Activated naive CD4-positive, alpha-beta T cell treated with anti-CD3 and anti-CD28 coated beads, Interleukin-2, amount 50 U/mL, for 72 hours (primary cell): ENCODE results near the gene KLK8. TPM values are rescaled to one million over a fixed set of nuclear protein-coding genes. Genes with fewer than 3 reads are reported as not detected.

Experiments
- ATAC-seq, 2 donors: fragments of 150-1000 bp; cut with Tn5 transposase; 2 replicates each; pipeline ENCODE4 v1.10.0; 2021; ENCODE audit warnings: mild to moderate bottlenecking in 2 of 2, moderate library complexity in 2 of 2
- DNase-seq, 2 donors: peaks; one replicate each; pipeline ENCODE4 v3.0.0; 2021 to 2022; ENCODE audit warnings: low spot score in 2 of 2
- H3K27ac Mint-ChIP-seq, 2 donors: one replicate each; pipeline ENCODE4 v1.8.0; 2022; ENCODE audit warnings: mild to moderate bottlenecking in 2 of 2, mixed read lengths in 2 of 2
- H3K36me3 Mint-ChIP-seq, 2 donors: one replicate each; pipeline ENCODE4 v1.8.0; 2022; ENCODE audit warnings: mixed read lengths in 2 of 2
- H3K9me3 Mint-ChIP-seq, 2 donors: one replicate each; pipeline ENCODE4 v1.8.0; 2022; ENCODE audit warnings: mixed read lengths in 2 of 2
- total RNA-seq, 2 donors: library from RNA; stranded (reverse); gene quantifications; one replicate each; pipeline ENCODE4 v1.2.3, GENCODE V29; 2022

KLK8 gene, protein sequence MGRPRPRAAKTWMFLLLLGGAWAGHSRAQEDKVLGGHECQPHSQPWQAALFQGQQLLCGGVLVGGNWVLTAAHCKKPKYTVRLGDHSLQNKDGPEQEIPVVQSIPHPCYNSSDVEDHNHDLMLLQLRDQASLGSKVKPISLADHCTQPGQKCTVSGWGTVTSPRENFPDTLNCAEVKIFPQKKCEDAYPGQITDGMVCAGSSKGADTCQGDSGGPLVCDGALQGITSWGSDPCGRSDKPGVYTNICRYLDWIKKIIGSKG
- not detected for total RNA-seq

DNA sequence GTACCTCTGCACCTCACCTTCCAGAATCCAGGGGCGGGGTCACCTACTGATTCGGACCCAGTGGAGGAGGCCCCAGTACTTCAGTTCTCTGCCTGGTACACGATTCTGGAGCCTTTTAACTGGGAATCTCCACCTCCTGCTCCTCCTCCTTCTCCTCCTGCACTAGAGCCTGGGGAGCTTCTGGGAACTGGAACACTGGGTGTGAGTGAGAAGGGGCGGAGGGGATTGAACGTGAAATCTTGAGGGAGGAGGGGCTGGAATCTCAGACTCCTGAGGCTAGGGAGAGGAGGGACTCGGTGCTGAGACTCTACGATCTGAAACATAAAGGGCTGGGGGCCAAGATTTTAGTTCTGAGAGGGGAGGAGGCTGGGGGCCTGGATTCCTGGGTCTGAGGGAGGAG, at the start of gene KLK8:
TSS of gene KLK8 (minus strand) at position 90 of the 400 bp plus-strand sequence. CDS start 437 bp downstream, outside the sequence.
- DNase-seq, result no peak
- H3K36me3 Mint-ChIP-seq, result no peaks in the 10 kb centered on the region
- no peaks in the 10 kb centered on the region for H3K9me3 Mint-ChIP-seq
- no peak for ATAC-seq
- H3K27ac Mint-ChIP-seq, result no peak within 1 kb of the TSS

DNA sequence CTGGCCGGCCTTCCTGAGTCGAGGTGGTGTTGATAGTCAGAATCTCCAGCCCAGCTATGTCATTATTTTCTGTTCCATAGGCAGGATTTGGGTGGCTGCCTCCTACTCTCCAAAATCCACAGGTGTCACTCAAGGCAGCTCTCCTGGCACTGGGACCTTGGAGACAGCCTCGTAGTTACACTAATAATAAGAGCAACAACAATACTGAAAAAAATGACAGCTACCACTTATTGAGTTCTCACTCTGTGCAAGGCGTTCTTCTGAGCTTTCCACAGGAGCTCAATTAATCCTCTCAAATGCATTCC, 45.6 kb upstream of the KLK8 start:
- no peak for ATAC-seq

DNA sequence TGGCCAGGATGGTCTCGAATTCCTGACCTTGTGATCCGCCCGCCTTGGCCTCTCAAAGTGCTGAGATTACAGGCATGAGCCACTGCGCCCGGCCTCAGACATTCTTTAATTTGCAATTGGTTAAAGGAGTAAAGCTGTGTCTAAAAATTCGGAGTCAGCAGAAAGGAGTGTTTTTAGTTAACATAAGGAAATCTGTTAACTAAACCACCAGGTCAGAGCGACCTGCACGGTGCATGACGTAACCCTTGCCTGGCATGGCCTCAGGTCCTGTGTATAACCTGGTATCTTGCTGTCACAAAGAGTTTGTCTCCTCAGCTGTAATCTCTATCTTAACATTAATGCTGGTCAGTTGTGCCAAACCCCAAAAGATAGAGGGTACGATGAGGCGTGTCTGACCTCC, 42.9 kb upstream of the KLK8 start:
- Mint-ChIP-seq H3K9me3 (no peaks in the 10 kb centered on the region), H3K36me3 (no peaks in the 10 kb centered on the region), H3K27ac (no peak overlapping the region)
- ATAC-seq (no peak), DNase-seq (no peak)

More for the DNA sequence above, 45.6 kb upstream of the KLK8 start:
- Mint-ChIP-seq H3K9me3 (no peaks in the 10 kb centered on the region), H3K36me3 (no peaks in the 10 kb centered on the region), H3K27ac (no peak overlapping the region)
- DNase-seq, result no peak

DNA sequence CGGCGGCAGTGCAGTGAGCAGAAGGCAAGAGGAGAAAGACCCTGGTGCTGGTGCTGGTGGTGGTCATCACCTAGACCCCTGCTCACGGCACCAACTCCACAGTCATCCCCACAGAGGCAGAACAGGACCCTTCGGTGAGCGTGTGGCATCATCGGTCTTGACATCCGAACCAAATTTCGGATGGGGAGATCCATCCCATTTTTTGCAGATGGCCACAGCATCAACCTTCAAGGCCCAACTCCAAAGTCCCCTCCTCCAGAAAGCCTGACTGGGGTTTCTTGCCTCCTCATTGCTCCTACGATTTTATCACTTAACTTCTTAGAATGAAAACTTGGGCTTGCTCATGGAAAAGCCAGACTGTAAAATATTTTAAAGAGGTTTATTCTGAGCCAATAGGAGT, 42.1 kb upstream of the KLK8 start:
- Mint-ChIP-seq H3K36me3 (no peaks in the 10 kb centered on the region), H3K9me3 (no peaks in the 10 kb centered on the region), H3K27ac (no peak overlapping the region)
- no peak for ATAC-seq
- DNase-seq, result no peak

DNA sequence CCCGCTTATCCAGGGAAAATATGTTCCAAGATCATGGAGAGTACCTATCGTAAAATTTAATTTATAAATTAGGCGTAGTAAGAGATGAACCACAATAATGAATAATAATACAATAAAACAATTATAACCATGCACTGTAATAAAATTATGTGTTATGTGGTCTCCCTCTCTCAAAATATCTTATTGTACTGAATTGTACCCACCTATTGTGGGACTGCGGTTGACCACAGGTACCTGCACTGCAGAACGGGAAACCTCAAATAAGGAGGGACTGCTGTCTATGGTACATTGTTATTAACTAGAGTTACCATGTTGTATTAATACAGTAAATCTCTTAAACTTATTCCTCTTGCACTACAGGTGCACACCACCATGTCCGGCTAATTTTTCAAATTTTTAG, 38.7 kb upstream of the KLK8 start:
- no peaks in the 10 kb centered on the region for H3K36me3 Mint-ChIP-seq
- H3K9me3 Mint-ChIP-seq, result no peaks in the 10 kb centered on the region
- no peak overlapping the region for H3K27ac Mint-ChIP-seq
- ATAC-seq, result no peak
- DNase-seq, result no peak

DNA sequence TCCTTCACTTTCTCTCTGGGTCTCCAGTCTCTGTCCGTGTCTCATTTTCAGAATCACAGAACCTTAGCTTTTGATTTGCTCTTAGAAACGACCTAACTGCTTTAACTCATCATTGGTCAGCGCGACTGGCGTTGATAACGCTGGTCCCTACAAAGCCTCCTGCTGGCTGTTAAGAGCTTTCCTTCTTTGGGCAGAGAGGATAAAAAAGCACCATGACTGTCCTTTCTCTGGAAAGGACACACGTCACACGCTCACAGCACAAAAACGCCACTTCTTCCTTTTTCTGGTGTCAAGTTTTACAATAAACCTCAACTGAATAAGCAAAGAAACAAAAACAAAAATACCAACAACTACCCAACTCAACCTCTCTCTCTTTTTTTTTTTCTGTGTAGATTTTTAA, 35.1 kb upstream of the KLK8 start:
- H3K27ac Mint-ChIP-seq, result no peak overlapping the region
- ATAC-seq (no peak), DNase-seq (no peak)
- no peaks in the 10 kb centered on the region for H3K9me3 Mint-ChIP-seq
- H3K36me3 Mint-ChIP-seq, result no peaks in the 10 kb centered on the region

DNA sequence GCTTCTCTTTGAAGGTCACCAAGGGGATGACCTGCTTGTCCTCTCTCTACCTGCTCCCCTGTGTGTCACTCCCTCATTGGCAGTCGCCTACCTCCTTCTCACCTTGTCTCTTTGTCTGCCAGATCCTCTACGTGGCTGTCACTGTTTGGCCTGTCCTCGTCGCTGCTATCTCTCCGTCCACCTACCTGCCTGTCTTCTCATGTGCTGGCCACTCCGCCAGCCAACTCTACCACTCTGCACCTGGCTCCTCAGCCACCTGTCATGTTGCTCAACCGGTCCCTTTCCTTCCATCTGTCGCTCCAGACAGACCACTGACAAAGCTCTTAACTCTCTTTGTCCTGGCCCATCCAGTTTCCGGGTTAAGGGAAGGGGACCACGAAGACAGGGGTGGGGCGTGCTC, 33.3 kb upstream of the KLK8 start, which contains the start of gene KLK12:
TSS of gene KLK12 (minus strand) at position 299 of the 400 bp plus-strand sequence. CDS start 381 bp downstream, outside the sequence.
- H3K27ac Mint-ChIP-seq, result peak within 1 kb of the TSS in 1 of 2 donors; percentile 0
- H3K9me3 Mint-ChIP-seq, result no peaks in the 10 kb centered on the region
- no peak for ATAC-seq
- no peak for DNase-seq
- H3K36me3 Mint-ChIP-seq, result no peaks in the 10 kb centered on the region

DNA sequence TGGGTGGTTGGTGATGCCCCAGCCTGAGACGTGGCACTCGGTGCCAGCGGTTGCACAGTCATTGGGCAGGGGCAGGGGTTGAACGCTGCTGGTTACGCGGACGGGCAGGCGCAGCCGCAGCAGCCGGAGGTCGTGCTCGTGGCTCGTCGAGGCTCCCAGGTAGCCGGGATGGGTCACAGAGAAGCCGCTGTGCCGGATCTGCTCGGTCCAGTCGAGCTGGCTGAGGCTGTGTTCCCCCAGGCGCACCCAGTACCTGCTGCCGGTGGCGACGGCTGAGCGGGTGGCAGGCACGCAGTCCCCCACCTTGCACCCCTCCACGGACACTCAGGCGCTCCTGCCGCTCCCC, 30.4 kb upstream of the KLK8 start:
- Mint-ChIP-seq H3K36me3 (no peaks in the 10 kb centered on the region), H3K9me3 (no peaks in the 10 kb centered on the region), H3K27ac (no peak overlapping the region)
- DNase-seq, result no peak
- no peak for ATAC-seq

DNA sequence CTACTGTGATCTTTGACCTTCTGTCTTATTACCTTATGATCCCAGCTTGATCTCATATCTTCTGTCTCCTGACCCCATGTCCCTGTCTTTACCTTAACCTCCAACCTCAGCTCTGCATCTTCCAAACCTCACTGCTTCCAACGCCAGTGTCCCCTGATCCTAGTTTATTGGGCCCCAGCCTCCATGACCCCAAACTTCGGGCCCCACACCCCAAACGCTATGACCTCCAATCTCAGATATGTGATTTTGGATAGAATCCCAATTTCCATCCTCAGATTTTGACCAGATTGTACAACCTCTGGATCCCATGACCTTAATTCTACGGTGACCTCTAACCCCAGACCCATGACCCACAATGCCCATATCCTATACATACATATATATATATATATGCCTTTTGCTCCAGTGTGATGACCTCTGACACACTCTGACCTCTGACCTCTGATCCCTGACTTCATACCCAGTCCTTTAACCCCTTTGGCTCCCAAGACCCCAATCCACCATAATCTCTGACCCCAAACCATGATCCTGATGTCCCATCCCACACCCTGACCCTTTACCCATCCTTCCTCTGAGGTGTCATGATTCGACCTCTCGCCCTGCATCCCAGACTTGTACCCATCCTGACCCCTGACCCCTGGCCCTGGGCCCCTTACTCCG, 29.9 kb upstream of the KLK8 start:
- no peaks in the 10 kb centered on the region for H3K9me3 Mint-ChIP-seq
- H3K36me3 Mint-ChIP-seq, result no peaks in the 10 kb centered on the region
- no peak overlapping the region for H3K27ac Mint-ChIP-seq
- no peak for ATAC-seq
- DNase-seq, result no peak

DNA sequence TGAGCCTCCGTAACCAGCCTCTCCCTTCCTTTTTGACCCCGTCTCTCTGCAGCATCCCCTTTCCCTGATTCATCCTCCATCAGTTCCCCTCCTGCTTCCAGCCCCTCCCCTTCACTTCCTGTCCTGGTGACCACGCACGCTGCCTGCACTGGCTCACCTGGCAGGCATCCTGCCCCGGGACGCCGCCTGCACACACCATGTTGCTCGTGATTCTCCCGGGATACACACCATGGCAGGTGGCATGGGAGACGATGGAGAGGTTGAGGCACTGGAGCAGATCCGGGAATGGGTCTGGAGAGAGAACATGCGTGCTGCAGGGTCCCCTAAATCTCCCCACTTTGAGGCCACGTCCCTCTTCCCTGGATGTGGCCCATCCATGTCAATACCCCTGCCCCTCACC, 29.2 kb upstream of the KLK8 start:
- ATAC-seq, result no peak
- Mint-ChIP-seq H3K27ac (no peak overlapping the region), H3K36me3 (no peaks in the 10 kb centered on the region), H3K9me3 (no peaks in the 10 kb centered on the region)
- no peak for DNase-seq

DNA sequence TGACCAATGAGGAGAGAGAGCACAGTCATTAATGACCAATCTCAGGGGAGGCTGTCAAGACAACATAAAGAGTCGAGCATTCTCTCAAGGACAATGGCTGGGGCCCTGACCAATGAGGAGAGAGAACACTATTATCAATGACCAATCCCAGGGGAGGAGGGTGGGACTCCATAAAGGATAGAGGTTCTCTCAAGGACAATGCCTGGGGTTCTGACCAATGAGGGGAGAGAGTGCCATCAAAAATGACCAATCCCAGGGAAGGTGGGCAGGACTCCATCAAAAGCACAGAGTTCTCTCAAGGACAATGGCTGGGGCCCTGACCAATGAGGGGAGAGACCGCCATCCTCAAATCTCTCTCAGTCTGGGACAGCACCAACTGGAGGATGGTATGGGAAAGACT, 28.3 kb upstream of the KLK8 start:
- ATAC-seq (no peak), DNase-seq (no peak)
- H3K36me3 Mint-ChIP-seq, result no peaks in the 10 kb centered on the region
- H3K9me3 Mint-ChIP-seq, result no peaks in the 10 kb centered on the region
- no peak overlapping the region for H3K27ac Mint-ChIP-seq

DNA sequence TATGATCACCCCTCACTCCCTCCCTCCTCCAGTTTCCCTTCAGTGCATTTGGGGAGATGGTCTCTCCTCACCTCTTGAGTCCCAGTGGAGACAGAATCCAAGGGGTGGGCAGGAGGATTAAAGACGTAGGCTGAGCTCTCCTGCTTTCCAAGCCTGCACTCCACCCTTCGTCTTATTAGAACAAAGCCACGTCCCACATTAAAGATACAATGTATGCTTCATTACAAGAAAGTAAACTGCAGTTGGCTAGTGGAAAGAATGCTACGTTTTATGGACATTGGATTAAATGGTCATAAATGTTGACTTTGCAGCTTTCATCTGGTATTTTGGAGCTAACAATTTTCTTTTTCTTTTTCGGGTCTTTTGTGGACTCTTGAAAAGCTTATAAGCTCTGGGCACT, 26.5 kb upstream of the KLK8 start:
- no peak for DNase-seq
- no peak for ATAC-seq
- H3K36me3 Mint-ChIP-seq, result no peaks in the 10 kb centered on the region
- no peak overlapping the region for H3K27ac Mint-ChIP-seq
- no peaks in the 10 kb centered on the region for H3K9me3 Mint-ChIP-seq

DNA sequence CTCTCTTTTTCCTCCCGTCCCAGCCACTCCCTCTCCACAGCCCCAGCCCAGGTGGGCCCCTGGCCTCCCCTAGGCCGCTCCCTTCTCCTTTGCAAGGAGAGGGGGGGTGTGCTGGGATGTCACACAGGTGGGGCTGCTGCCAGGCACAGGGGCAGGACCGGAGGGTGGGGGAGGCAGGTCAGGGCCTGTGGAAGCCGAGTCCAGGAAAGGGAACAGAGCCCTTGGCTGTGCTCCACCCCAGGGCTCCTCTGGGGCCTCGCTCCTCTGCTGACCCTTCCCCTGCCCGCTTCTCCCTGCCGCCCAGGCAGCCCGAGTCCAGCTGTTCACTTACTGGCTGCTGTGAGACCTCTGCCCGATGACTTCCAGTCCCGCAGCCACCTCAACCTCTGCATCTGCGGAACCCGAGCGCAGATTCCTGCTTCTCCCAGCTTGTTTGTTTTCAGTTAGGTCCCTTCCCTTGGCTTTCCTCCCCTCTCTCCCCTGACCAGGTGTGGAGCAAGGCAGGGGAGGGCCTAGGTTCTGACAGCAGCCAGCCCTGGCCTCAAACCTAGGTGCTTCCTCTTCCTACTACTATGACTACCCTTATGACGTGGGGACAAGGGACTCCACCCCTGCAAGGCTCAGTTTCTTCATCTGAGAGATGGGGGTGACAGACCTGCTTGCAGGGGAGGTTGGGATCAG, 25.9 kb upstream of the KLK8 start:
- Mint-ChIP-seq H3K27ac (no peak overlapping the region), H3K9me3 (no peaks in the 10 kb centered on the region), H3K36me3 (no peaks in the 10 kb centered on the region)
- ATAC-seq, result no peak
- no peak for DNase-seq

DNA sequence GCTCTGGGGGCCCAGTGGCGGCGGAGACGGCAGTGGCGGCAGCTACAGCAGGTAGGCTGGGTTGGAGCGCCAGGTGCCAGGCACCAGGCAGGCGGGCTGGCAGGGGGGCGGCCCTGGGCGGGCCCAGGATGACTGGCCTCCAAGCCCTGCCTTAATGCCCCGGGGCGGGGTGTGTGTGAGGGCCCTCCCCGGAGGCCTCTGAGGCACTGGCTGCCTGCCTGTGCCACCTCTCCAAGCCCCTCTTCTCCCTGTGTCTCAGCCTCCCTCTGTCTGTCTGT, 25.1 kb upstream of the KLK8 start, which contains the start of gene KLK11:
TSS of gene KLK11 (minus strand) at position 63 of the 278 bp plus-strand sequence. CDS start 985 bp downstream, outside the sequence.
- Mint-ChIP-seq H3K36me3 (no peaks in the 10 kb centered on the region), H3K9me3 (no peaks in the 10 kb centered on the region), H3K27ac (no peak within 1 kb of the TSS)
- ATAC-seq (peak in 1 of 2 donors; percentile 16), DNase-seq (no peak)

DNA sequence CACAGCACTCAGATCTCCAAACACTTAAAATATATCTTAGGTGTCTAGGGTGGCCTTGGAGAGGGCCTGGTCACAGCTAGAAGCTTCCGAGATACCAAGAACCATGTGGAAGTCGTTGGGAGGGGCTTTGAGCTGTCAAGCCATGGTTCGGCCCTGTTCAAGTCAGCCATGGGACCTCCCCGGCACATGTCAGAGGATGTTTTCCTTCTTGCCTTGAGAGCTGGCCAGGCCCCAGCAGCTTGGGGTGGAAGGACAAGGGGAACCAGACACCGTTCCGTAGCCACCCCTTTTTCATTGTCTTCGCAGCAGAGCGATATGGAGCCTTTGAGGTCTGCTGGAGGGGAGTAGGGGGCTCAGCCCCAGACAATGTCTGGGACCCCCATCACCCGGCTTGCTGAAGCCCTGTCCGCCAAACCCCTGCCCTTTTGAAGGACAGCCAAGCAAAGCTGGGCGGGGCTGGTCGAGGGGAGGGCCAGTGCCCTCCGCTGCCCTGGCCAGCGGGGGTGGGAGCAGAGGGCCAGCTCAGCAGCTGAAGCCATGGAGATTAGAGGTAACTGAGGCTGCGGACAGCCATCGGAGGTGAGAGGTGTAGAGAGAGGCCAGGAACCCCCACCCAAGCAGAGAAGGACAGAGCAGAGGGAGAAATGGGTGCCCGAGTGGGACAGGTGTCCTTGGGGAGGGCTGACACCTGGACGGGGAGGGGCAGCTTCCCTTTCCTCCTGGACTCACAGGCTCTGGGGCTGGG, 24.6 kb upstream of the KLK8 start:
- no peak for ATAC-seq
- DNase-seq, result no peak
- H3K9me3 Mint-ChIP-seq, result no peaks in the 10 kb centered on the region
- H3K27ac Mint-ChIP-seq, result no peak overlapping the region
- no peaks in the 10 kb centered on the region for H3K36me3 Mint-ChIP-seq

DNA sequence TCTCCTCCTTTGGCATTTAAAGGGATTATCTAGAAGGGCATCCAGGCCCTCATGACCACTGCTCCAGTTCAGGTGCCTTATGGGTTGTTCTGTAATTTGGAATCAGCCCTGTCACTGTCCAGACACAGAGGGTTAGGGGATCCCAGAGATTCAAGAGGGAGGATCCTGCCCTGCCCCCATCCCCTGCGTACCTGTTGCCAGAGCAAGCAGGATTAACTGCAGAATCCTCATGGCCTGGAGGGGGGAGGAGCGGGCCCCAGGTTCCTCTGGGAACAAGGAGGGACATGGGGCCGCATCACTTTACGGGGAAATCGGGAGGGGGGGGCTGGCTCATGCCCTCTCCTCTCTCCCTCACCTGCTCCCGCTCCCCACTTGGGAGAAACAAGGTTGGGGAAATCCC, 24.0 kb upstream of the KLK8 start:
- H3K36me3 Mint-ChIP-seq, result no peaks in the 10 kb centered on the region
- ATAC-seq (no peak), DNase-seq (no peak)
- H3K9me3 Mint-ChIP-seq, result no peaks in the 10 kb centered on the region
- no peak overlapping the region for H3K27ac Mint-ChIP-seq

DNA sequence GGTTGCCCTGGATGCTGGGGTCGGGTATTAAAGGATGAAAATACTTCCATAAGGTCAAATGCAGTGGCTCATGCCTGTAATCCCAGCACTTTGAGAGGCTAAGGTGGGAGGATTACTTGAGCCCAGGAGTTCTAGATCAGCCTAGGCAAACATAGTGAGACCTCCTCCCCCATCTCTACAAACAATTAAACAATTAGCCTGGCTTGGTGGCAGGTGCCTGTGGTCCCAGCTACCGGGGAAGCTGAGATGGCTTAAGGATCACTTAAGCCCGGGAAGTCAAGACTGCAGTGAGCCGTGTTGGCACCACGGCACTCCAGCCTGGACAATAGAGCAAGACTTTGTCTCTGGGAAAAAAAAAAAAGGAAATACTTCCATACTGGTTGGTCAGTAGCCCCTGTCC, 23.5 kb upstream of the KLK8 start:
- no peaks in the 10 kb centered on the region for H3K9me3 Mint-ChIP-seq

More for the DNA sequence above, 23.5 kb upstream of the KLK8 start:
- H3K36me3 Mint-ChIP-seq, result no peaks in the 10 kb centered on the region
- H3K27ac Mint-ChIP-seq, result no peak overlapping the region
- DNase-seq (no peak), ATAC-seq (no peak)
